T47D (cell line): ENCODE data around the gene ZNF502.

Experiments
- DNase-seq, 2 experiments: peaks; one replicate each; pipeline versions ENCODE4 v3.0.0 to v3.0.0-alpha.2; 2011 to 2012; ENCODE audit warnings: low read depth in 1 of 2, low spot score in 1 of 2
- JUND ChIP-seq: IDR thresholded peaks from 2 replicates; pipeline ENCODE4 v1.6.1; 2012; ENCODE audit warnings: low read depth
- in situ Hi-C: cut with HindIII; loops from 2 replicates; pipeline ENCODE4 v1.10.0; 2016; ENCODE audit warnings: low sequenced_read_pairs, low pct_unique_long_range_greater_than_20kb

The ZNF502 gene

DNA sequence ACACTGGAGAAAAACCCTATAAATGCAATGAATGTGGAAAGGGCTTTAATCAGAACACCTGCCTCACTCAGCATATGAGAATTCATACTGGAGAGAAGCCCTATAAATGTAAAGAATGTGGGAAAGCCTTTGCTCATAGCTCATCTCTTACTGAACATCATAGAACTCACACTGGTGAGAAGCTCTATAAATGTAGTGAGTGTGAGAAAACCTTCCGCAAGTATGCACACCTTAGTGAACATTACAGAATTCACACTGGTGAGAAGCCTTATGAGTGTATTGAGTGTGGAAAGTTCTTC, 9.6 kb downstream of the ZNF502 start:
- in situ Hi-C loops: no loop called here
- DNase-seq: no peak
- TF ChIP-seq JUND: no peak

DNA sequence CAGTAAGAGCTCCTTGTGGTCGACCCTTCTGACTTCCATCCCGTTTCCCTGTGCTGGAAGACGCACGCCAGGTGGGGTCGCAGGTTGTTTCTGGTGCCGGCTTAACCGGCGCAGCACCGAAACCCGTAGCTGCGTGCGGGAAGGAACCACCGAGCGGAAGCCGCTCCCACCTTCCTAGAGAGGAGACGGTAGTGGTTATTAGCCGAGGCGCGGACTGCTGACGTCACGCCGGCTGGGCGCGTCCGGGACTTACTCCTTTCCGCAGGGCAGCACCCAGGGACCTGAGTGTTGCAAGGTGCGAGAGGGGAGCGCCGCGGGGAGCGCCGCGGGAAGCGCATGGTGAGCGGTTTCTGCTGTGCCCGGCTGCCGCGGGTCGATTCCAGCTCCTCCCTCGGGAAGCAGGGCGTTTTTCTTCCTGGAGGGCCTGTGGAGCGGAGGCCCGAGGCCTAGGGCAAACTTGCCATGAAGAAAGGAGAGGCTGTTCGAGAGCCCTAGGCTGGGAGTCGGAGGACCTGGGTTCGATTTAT, 17.0 kb downstream of the ZNF502 start, which contains the start of gene ZNF501:
ZNF501 (plus strand) TSS at position 252 of the 527 bp plus-strand sequence. CDS start 4,787 bp downstream, outside the sequence.
- in situ Hi-C loops: no loop called here
- no peak for TF ChIP-seq JUND
- peak in 1 of 2 experiments; percentile 66 for DNase-seq

DNA sequence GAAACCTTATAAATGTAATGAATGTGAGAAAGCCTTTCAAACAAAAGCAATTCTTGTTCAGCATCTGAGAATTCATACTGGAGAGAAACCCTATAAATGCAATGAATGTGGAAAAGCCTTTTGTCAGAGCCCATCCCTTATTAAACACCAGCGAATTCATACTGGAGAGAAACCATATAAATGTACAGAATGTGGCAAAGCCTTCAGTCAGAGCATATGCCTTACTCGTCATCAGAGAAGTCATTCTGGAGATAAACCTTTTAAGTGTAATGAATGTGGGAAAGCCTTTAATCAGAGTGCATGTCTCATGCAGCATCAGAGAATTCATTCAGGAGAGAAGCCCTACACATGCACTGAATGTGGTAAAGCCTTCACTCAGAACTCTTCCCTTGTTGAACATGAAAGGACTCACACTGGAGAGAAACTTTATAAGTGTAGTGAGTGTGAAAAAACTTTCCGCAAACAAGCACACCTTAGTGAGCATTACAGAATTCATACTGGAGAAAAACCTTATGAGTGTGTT, 22.2 kb downstream of the ZNF502 start:
- in situ Hi-C loops: no loop called here
- no peak for DNase-seq
- no peak for TF ChIP-seq JUND

DNA sequence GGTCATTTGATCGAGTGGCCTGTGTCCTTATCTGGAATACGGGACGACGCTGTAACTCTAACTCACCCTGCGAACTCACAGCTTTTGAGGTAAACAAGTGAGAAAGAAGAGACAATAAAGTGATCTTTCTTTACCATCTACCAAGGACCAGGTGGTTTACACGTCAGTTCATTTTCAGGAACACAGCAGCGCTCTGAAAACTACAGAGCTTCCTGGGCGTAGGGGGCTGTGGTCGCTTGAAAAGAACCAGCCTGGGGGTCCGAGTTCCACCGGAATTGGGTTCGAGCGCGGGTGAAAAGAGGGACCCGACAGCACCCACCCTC, 48.6 kb downstream of the ZNF502 start:
- in situ Hi-C loops: no loop called here
- DNase-seq: peak in 1 of 2 experiments; percentile 4
- TF ChIP-seq JUND: no peak

DNA sequence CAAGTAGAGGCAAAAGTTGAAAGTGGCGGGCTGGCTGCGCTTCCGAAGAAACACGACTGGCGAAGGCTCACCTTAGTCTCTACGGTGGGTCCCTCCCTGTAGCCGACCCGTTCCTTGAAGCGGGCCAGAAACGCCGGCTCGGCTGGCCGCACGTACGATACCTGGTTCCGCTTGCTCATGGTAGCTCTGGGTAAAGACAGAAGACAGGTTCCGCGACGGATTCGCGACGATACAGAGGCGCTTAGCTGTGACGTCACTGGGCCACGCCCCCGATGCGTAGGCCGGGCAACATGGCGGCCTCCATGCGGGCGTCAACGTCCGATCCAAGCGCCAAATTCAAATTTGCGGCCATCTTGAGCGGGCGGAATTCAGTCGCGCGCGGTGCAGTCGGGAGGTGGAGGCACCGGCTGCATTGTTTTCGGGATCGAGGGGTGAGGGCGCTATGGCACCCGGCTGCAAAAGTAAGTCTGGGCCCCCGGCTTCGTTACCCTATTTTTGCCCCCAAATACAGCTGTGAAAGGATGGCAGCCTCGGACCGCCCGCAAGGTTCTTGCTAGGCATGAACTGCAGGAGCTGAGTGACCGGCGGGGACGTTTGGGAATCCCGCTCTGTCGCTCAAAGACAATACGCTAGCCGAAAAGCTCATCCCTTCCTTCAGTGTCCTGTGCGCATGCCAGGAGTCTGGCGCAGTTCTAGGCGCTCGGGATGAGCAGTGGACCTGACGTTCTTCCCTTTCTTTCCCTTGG, 49.1 kb downstream of the ZNF502 start, which contains the start of the genes KIAA1143 and KIF15:
KIAA1143 (minus strand) TSS at position 196 of the 746 bp plus-strand sequence; CDS start at position 179, 17 bp downstream.
KIF15 (plus strand) TSS at position 371 of the 746 bp plus-strand sequence; CDS start at position 443, 72 bp downstream.
- DNase-seq: peak; percentile 51 to 97
- in situ Hi-C loops: no loop called here
- no peak for TF ChIP-seq JUND

DNA sequence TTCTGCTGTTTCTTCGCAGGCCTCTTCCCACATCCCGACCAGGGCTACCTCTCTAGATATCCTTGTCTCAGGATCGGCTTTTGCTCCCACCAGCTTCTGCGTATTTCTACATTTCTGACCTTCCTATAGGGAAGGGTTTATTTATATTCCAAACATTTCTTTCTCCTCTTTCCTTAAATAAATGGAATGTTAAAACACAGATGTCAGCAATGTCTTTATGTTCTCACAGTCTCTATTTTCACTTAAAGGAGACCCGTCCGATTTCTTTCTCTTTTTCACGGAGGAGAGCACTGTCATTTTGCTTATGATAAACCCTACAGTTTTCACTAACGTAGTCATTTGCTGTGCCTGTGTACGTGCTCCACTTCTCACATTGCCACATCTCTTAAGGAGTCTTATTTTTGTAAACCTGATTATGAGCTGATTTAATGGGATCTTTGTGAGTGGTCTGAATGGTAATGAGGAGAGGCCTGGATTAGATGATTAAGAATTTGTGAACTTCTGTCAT, 49.8 kb downstream of the ZNF502 start:
- in situ Hi-C loops: no loop called here
- DNase-seq: no peak
- TF ChIP-seq JUND: no peak

DNA sequence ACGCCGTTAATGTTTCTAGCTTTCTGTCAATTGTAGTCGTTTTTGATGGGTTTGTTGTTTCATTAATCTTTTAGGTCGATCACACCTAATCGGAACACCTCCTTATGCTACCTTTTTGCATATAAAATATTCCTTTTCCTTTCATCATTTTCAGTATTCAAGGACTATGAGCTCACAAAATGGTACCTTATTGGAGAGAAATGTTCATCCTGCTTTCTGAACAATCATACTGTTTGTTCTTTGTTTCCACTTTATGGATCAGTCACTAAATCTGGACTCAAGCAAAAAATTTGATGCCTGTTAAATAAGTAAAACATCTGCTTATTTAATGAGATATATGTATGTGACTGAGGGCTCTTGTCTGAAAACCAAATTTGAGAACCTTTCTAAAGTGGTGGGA, 50.2 kb downstream of the ZNF502 start:
- no peak for DNase-seq
- no peak for TF ChIP-seq JUND
- in situ Hi-C loops: no loop called here

DNA sequence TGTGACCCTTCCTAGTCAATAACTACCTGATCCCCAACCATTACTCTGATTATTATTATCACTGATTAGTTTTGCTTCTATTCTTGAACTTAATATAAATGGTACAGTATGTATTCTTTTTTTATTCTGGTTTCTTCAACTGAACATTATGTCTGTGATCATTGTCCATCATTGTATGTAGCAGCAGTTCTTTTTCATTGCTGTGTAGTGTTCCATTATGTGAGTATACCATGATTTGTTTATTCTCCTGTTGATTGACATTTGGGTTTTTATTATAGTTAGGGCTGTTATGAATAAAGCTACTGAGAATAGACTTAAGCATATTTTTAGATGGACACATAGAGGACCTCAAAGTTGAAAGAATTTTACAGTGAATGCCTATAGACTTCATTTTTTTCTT, 51.8 kb downstream of the ZNF502 start:
- no peak for TF ChIP-seq JUND
- no peak for DNase-seq
- in situ Hi-C loops: no loop called here

DNA sequence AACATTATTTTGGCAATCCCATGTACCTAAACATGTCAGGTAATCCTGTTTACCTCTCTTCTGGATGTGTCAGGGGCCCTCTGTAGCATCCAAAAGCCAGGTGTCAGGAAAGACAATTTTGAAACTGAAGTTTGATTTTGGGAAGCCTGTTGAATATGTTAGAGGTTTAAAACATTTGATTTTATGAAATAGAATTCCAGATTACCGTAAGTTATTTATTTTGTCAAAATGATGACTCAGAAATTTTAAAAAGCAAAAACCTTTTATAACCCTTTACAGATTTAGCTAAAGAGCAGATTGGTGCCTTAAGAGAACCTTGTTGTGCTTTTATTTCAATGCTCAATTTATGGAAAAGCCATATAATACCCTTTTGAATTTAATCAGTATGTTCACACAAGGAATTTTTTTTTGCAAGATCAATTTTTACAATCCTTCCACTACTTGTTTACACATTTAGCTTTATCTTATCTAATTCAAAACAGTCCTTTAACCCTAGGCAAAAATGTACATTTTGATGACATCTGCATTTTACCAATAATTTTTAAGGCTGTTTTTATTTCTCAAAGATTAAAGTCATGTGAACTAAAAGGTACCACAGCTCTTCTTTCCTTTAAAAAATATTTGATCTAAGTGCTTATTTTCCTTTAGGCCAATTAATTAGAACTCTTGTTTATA, 59.1 kb downstream of the ZNF502 start:
- in situ Hi-C loops: no loop called here
- no peak for DNase-seq
- TF ChIP-seq JUND: no peak

DNA sequence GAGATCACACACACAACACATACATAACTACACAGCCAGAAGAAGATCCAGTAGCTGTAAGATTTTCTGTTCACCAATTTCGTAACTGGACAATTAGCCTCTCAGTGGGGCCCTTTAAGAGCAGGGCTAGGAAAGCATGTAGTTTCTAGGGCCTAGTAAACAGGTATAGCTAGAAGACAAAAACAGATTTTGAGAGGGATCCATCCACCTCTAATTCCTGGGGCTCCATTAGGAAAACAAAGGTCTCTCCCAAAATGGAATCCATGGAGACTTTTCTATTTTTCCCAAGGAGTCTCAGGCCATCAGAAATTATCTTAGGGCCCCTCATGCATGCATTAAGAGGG, 59.6 kb downstream of the ZNF502 start:
- DNase-seq: peak in 1 of 2 experiments; percentile 6
- in situ Hi-C loops: no loop called here
- TF ChIP-seq JUND: no peak
